ENCODE results near the gene TGFBI. TPM values are rescaled to one million over a fixed set of nuclear protein-coding genes. Genes with fewer than 3 reads are reported as not detected.
"Not testable (repeated sequence)": the region's sequence is repeated elsewhere in the genome, so short reads cannot be mapped to it uniquely, and the experiment has no call there.

The TGFBI gene
- total and polyA plus RNA-seq, 9 of the 15 experiments (the other 6 are each of a cell fraction or from before 2014, with no cell fraction given) = 0.05 to 0.62 (median 0.08) TPM; not detected in 6

GRCh38 chr5:136043551-136043950 is 14.8 kb downstream of the TGFBI start (continued):
- no peak for TF ChIP-seq CHAMP1 (IDR thresholded peaks at IDR 0.05)

- H3K36me3 ChIP-seq (ENCODE audit: control insufficient read depth, insufficient read depth, low read length) = no peaks in the 10 kb centered on the region
- no peak for ATAC-seq
- H3K27ac ChIP-seq (ENCODE audit: extremely low read depth, low read depth, low read length) = no peak overlapping the region
- DNase-seq (ENCODE audit: extremely low read depth in 1 of 4, low spot score in 3 of 4) = no peak
- no peak overlapping the region for H3K4me3 ChIP-seq
- CTCF ChIA-PET (ENCODE audit: low intra/inter-chr PET ratio) = interaction anchor here (0.6 kb wide), 1 partner anchor 483 kb away, joined by 3 read pairs; no protein-coding TSS in a partner anchor
- no peak for FAIRE-seq
- no peaks in the 10 kb centered on the region for H3K9me1 ChIP-seq (ENCODE audit: control insufficient read depth, insufficient read depth, low read length)
- no TSS peak for BruUV-seq (replicated peaks)
- no peak for TF ChIP-seq MIER1 (IDR thresholded peaks at IDR 0.05; ENCODE audit: low read depth)
- no peak for TF ChIP-seq SP1 (CRISPR knock-in tag; IDR thresholded peaks at IDR 0.05)
- no peak for TF ChIP-seq ZNF511 (CRISPR knock-in tag; IDR thresholded peaks at IDR 0.05)
- intact Hi-C loops (cut with micrococcal nuclease) = no loop called here
- POLR2A ChIA-PET = interaction anchor here (1.1 kb wide), 1 partner anchor 8 kb away, joined by 3 read pairs; no protein-coding TSS in a partner anchor
- no peaks in the 10 kb centered on the region for H3K79me2 ChIP-seq (ENCODE audit: control insufficient read depth, insufficient read depth, low read length)
- no peak overlapping the region for H3K4me2 ChIP-seq (ENCODE audit: insufficient read depth, low read length)
- no peaks in the 10 kb centered on the region for H3K4me1 ChIP-seq (replicated peaks in 1 of 2; ENCODE audit: control insufficient read depth in 2 of 2, insufficient read depth in 2 of 2, low read length in 2 of 2)
- WGBS (ENCODE audit: insufficient coverage, low coverage, missing lambda C conversion rate) = 0% methylated on average over 8 of the region's 8 CpGs
- H4K20me1 ChIP-seq (replicated peaks; ENCODE audit: control insufficient read depth, insufficient read depth, low read length) = no peaks in the 10 kb centered on the region
- peaks cover 12 to 58% of the 10 kb centered on the region in 2 experiments; a peak in 4 of 5 replicates for H3K27me3 ChIP-seq (ENCODE audit: control insufficient read depth in 2 of 2, insufficient read depth in 2 of 2, low read length in 2 of 2)
- no peaks in the 10 kb centered on the region for H3K9me3 ChIP-seq (replicated peaks; ENCODE audit: control insufficient read depth, insufficient read depth, low read depth, low read length)
- no peak overlapping the region for H2AFZ ChIP-seq (ENCODE audit: low read depth, low read length)
- in situ Hi-C loops (cut with MboI) = no loop called here
- H3K9ac ChIP-seq (ENCODE audit: insufficient read depth in 1 of 2, low read depth in 2 of 2, low read length in 2 of 2) = no peak overlapping the region
Observed at GRCh38 chr5:136043968-136044610, 15.3 kb downstream of the TGFBI start.

GRCh38 chr5:136045026-136045425 is 16.2 kb downstream of the TGFBI start:
- in situ Hi-C loops (cut with MboI); H3K36me3 ChIP-seq (ENCODE audit: control insufficient read depth, insufficient read depth, low read length); H3K79me2 ChIP-seq (ENCODE audit: control insufficient read depth, insufficient read depth, low read length); H2AFZ ChIP-seq (ENCODE audit: low read depth, low read length); H3K9ac ChIP-seq (ENCODE audit: insufficient read depth in 1 of 2, low read depth in 2 of 2, low read length in 2 of 2); H3K4me2 ChIP-seq (ENCODE audit: insufficient read depth, low read length); H3K9me3 ChIP-seq (replicated peaks; ENCODE audit: control insufficient read depth, insufficient read depth, low read depth, low read length); BruUV-seq (replicated peaks); FAIRE-seq; H3K4me1 ChIP-seq (replicated peaks in 1 of 2; ENCODE audit: control insufficient read depth in 2 of 2, insufficient read depth in 2 of 2, low read length in 2 of 2); H3K9me1 ChIP-seq (ENCODE audit: control insufficient read depth, insufficient read depth, low read length); DNase-seq (ENCODE audit: extremely low read depth in 1 of 4, low spot score in 3 of 4); intact Hi-C loops (cut with micrococcal nuclease); H4K20me1 ChIP-seq (replicated peaks; ENCODE audit: control insufficient read depth, insufficient read depth, low read length); CTCF ChIA-PET (ENCODE audit: low intra/inter-chr PET ratio); H3K4me3 ChIP-seq; H3K27ac ChIP-seq (ENCODE audit: extremely low read depth, low read depth, low read length); ATAC-seq: not testable (repeated sequence)
- POLR2A ChIA-PET = interaction anchor here (1.1 kb wide), 1 partner anchor 9 kb away, joined by 3 read pairs; no protein-coding TSS in a partner anchor
- H3K27me3 ChIP-seq (ENCODE audit: control insufficient read depth in 2 of 2, insufficient read depth in 2 of 2, low read length in 2 of 2) = peaks cover 12 to 61% of the 10 kb centered on the region in 2 experiments; a peak in 4 of 5 replicates
- WGBS (ENCODE audit: insufficient coverage, low coverage, missing lambda C conversion rate) = 0% methylated on average over 6 of the region's 8 CpGs
